Measurements from ENCODE around the gene SLC2A9. TPM values are rescaled to one million over a fixed set of nuclear protein-coding genes. Genes with fewer than 3 reads are reported as not detected.

Gene SLC2A9
- total and polyA plus RNA-seq, 2 donors (not counting 3 experiments of a cell fraction or from before 2014, with no cell fraction given), result 1.6 to 1.8 TPM

DNA sequence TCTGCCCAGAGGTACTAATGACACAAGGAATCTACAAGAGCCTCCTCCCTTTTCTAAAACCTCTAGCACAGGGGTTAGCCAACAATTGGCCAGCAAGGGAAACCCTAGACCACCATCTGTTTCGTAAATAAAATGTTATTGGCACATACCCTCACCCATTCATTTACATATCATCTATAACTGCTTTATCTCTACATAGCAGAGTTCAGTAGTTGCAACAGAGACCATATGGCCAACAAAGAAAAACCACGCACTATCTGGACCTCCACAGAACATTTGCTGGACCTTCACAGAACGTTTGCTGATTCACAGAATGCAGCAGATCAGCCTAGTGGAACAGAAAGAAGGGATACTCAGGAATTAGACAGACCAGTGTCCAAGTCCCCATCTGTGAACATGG lies 9.4 kb downstream of the SLC2A9 start:
- Histone ChIP-seq H3K27me3 (ENCODE audit: control insufficient read depth in 2 of 2, insufficient read depth in 2 of 2, low read length in 2 of 2) (peaks cover 0 to 2% of the 10 kb centered on the region in 2 experiments), H3K79me2 (ENCODE audit: control insufficient read depth, insufficient read depth, low read length) (no peaks in the 10 kb centered on the region), H2AFZ (ENCODE audit: low read depth, low read length) (no peak overlapping the region), H4K20me1 (replicated peaks; ENCODE audit: control insufficient read depth, extremely low read depth, insufficient read depth, low read length) (no peaks in the 10 kb centered on the region), H3K36me3 (ENCODE audit: control insufficient read depth in 2 of 2, extremely low read depth in 1 of 2, insufficient read depth in 2 of 2, low read length in 2 of 2) (no peaks in the 10 kb centered on the region), H3K4me3 (replicated peaks in 1 of 3; ENCODE audit: insufficient read depth in 1 of 3, low read depth in 1 of 3, low read length in 3 of 3) (no peak overlapping the region), H3K9me1 (replicated peaks; ENCODE audit: control insufficient read depth, extremely low read depth, insufficient read depth, low read length) (no peaks in the 10 kb centered on the region), H3K27ac (ENCODE audit: insufficient read depth, low read depth, low read length) (no peak overlapping the region), H3K9ac (replicated peaks; ENCODE audit: extremely low read depth, insufficient read depth, low read length) (no peak overlapping the region), H3K4me2 (ENCODE audit: insufficient read depth, low read length) (no peak overlapping the region), H3K4me1 (ENCODE audit: control insufficient read depth, extremely low read depth, insufficient read depth, low read length) (peaks cover 6% of the 10 kb centered on the region), H3K9me3 (replicated peaks; ENCODE audit: control insufficient read depth, insufficient read depth, low read length) (no peaks in the 10 kb centered on the region)
- CTCF ChIA-PET, result no interaction called here
- no peak for FAIRE-seq
- POLR2A ChIA-PET, result no interaction called here
- no peak for DNase-seq (ENCODE audit: low read depth, low spot score)
- intact Hi-C loops (cut with micrococcal nuclease) (no loop called here), dilution Hi-C loops (cut with MboI; ENCODE audit: extremely low pct_ligation_motif_present, low sequenced_read_pairs) (no loop called here)
- TF ChIP-seq JUN (IDR thresholded peaks at IDR 0.05; ENCODE audit: borderline replicate concordance, insufficient read depth, insufficient read length, low read depth), result no peak
- no peak for TF ChIP-seq MYC (IDR thresholded peaks at IDR 0.05; ENCODE audit: low read depth, low read length)
- no peak for TF ChIP-seq GATA2 (IDR thresholded peaks at IDR 0.05; ENCODE audit: insufficient read depth, insufficient read length, low read depth, low read length)
- TF ChIP-seq, protein P1, sequence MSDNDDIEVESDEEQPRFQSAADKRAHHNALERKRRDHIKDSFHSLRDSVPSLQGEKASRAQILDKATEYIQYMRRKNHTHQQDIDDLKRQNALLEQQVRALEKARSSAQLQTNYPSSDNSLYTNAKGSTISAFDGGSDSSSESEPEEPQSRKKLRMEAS (IDR thresholded peaks at IDR 0.05; ENCODE audit: insufficient read depth, insufficient read length), result no peak
- no peak for TF ChIP-seq EZH2 (IDR thresholded peaks at IDR 0.05; ENCODE audit: borderline replicate concordance, low read depth, low read length, severe bottlenecking)
- no peak for TF ChIP-seq FOS (IDR thresholded peaks at IDR 0.05; ENCODE audit: borderline replicate concordance, insufficient read depth, low read length)
- no peak for TF ChIP-seq POLR2AphosphoS5 (IDR thresholded peaks at IDR 0.05; ENCODE audit: insufficient read depth, low read depth, low read length)
- TF ChIP-seq, protein P2, sequence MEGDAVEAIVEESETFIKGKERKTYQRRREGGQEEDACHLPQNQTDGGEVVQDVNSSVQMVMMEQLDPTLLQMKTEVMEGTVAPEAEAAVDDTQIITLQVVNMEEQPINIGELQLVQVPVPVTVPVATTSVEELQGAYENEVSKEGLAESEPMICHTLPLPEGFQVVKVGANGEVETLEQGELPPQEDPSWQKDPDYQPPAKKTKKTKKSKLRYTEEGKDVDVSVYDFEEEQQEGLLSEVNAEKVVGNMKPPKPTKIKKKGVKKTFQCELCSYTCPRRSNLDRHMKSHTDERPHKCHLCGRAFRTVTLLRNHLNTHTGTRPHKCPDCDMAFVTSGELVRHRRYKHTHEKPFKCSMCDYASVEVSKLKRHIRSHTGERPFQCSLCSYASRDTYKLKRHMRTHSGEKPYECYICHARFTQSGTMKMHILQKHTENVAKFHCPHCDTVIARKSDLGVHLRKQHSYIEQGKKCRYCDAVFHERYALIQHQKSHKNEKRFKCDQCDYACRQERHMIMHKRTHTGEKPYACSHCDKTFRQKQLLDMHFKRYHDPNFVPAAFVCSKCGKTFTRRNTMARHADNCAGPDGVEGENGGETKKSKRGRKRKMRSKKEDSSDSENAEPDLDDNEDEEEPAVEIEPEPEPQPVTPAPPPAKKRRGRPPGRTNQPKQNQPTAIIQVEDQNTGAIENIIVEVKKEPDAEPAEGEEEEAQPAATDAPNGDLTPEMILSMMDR (IDR thresholded peaks at IDR 0.05; ENCODE audit: extremely low read depth in 1 of 2, insufficient read depth in 1 of 2, low read depth in 1 of 2, low read length in 2 of 2), result no peak
- TF ChIP-seq POLR2A (IDR thresholded peaks at IDR 0.05; ENCODE audit: low read depth, low read length), result no peak
- no TSS peak for BruUV-seq (replicated peaks)
